Effector CD8-positive, alpha-beta T cell (primary cell): ENCODE data around the gene PDZD7.
"Not testable (repeated sequence)": the region's sequence is repeated elsewhere in the genome, so short reads cannot be mapped to it uniquely, and the experiment has no call there.

Experiments
- DNase-seq: peaks from one replicate; lab custom pipeline; 2025; lab: John Stamatoyannopoulos, UW

The PDZD7 gene

DNA sequence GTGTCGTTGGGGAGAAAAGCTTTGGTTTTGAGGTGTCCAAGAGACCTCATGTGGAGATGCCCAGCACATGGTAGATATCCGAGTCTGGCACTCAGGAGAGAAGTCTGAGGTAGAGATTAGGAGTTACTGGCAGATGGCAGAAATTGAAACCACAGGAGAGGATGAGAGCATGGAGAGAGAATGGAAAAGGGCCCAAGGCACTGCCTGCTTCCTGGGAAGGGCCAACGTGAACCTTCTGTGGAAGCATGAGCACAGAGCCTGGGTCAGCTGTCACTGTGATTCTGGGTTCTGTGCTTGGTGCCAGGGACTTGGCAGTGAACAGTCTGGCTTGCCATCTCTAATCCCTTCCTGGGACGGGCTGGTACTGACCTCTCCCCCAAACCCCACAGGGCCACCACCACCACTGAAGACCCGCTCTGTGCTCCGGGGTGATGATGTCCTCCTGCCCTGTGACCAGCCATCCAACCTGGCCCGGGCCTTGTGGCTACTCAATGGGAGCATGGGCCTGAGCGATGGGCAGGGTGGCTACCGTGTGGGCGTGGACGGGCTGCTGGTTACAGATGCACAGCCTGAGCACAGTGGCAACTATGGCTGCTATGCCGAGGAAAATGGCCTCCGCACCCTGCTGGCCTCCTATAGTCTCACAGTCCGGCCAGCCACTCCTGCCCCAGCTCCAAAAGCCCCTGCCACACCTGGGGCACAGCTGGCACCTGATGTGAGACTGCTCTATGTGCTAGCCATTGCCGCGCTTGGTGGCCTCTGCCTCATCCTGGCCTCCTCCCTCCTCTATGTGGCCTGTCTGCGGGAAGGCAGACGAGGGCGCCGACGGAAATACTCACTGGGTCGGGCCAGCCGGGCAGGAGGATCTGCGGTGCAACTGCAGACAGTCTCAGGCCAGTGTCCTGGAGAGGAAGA lies 47.8 kb downstream of the PDZD7 start:
- DNase-seq = no peak

DNA sequence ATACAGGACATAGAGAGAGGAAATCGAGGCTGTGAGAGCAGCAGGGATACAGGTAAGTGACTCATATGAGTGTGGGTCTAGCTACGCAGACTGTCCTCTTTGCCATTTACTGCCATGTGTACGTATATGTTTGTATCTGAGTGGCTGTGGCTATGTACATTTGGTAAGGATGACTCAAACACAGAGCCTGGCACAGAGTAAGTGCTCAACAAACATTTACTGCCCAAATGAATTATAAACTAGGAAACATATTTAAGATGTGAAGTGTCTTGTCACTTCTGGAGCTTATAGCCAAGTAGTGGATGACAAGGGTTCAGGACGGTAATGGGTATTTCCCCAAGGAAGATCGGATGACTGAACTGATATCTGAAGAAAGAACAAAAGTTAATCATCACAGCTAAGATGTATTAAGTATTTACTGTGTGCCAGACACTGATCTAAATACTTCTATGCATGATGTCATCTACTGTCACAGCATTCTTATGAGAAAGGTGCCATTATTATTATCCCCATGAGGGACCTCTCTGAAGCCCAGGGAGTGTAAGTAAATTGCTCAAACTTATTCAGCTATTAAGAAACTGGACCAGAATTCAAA lies 49.7 kb downstream of the PDZD7 start:
- no peak for DNase-seq

DNA sequence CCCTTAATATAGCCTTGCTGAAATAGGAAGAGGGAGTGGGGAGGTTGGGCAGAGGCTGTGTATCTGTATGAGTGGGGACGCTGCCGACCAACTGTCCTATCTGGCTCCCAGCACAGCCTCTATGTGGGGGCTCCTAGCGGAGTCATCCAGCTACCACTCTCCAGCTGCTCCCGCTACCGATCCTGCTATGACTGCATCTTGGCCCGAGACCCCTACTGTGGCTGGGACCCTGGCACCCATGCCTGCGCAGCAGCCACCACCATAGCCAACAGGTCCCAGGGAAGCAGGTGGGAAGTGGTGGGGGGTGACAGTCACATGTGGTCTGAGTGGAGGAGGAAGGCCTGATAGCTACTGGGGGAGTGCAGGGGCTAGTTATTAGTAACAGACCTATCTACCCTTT lies 50.2 kb downstream of the PDZD7 start:
- no peak for DNase-seq

DNA sequence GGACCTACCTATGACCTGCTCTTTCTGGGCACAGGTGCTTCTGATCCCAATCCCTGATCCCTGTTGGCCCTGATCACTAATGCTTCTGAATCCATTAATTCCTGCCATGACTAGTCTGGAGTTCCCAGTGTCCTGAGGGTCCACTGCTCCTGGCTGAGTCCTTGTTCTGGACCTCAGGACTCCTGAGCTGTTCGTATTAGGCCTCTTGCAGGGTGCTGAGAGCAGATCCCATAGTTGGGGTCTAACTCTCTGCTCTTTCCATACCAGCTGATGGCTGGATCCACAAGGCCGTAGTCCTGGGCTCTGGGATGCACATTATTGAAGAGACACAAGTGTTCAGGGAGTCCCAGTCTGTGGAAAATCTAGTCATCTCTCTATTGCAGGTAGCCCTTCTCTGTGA lies 50.6 kb downstream of the PDZD7 start:
- no peak for DNase-seq

DNA sequence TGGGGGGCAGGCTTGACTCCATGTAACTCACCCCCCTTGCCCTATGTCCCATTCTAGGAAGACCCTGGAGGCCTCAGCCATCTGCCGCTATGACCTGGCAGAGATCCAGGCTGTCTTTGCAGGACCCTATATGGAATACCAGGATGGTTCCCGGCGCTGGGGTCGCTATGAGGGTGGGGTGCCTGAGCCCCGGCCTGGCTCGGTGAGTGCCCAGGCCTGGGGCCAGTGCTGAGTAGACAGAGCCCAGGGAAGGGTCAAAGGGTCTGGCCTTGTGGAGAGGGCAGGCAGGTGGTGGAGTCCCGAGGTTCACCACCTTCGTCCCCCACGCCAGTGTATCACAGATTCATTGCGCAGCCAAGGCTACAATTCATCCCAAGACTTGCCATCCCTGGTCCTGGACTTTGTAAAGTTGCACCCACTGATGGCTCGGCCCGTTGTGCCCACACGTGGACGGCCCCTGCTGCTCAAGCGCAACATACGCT lies 51.1 kb downstream of the PDZD7 start:
- no peak for DNase-seq

DNA sequence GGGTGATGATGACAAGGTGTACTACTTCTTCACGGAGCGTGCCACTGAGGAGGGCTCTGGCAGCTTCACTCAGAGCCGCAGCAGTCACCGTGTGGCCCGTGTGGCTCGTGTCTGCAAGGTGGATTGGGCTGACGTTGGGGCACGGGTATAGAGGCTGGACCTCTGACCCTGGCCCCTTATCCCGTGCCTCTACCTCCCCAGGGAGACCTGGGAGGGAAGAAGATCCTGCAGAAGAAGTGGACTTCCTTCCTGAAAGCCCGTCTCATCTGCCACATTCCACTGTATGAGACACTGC lies 52.1 kb downstream of the PDZD7 start:
- DNase-seq = no peak

DNA sequence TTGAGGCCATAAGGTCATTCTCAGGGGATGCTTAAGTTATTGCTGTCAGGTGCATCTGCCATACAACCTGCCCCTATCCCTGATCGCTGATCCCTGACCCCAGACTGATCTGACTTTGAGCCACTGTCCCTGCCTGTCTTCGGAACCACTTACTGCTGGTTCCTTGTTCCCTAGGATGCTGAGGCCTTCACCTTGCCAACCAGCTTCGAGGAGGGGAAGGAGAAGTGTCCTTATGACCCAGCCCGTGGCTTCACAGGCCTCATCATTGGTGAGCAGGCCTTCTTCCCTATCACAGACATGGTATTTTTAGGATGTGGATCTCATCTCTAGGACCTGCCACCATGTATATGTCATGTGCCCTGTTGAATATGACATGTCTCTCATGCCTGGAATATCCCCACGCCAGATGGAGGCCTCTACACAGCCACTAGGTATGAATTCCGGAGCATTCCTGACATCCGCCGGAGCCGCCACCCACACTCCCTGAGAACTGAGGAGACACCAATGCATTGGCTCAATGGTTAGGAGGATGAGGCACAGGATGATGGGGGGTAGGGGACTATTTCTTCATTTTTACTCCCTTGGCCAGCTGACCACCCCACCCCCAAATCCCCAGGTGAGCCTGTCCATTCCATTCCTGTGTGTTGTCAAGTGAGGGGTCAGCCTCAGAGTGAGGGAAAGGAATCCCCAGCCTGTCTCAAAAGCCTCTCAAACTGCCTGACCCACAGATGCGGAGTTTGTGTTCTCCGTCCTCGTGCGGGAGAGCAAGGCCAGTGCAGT lies 52.6 kb downstream of the PDZD7 start:
- DNase-seq = no peak

DNA sequence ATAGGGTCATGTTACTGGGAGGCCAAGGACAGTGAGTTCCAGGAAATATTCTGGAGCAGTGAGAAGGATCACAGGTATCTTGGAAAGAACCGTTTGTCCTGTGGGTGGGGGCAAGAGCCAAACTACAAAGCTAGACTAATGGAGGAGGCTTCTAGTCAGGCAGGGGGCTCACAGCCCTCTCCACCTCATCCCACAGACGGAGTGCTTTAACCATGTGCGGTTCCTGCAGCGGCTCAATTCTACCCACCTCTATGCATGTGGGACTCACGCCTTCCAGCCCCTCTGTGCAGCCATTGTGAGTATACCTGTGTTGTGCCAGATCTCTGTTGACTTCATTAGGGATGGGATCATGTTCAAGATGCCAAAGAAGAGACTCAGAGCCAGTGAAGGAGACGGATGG lies 53.5 kb downstream of the PDZD7 start:
- DNase-seq = no peak

DNA sequence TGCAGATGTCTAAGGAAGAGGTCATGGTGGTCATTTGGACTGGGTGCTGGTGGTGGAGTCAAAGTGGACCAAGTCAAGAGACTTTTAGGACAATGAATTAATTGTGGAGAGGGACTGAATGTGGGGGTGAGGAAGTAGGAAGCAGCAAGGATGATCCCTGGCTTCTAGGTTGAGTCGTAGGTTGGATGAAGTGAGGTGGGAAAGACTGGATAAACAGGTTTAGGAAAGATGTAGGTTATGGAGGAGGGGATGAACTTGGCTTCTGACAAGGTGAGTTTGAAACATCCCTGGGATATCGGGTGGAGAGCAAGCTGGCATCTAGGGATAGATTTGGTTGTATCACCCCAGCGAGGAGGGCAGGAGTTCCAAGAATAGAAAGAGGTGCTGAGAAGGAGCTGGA lies 54.0 kb downstream of the PDZD7 start:
- DNase-seq = no peak

DNA sequence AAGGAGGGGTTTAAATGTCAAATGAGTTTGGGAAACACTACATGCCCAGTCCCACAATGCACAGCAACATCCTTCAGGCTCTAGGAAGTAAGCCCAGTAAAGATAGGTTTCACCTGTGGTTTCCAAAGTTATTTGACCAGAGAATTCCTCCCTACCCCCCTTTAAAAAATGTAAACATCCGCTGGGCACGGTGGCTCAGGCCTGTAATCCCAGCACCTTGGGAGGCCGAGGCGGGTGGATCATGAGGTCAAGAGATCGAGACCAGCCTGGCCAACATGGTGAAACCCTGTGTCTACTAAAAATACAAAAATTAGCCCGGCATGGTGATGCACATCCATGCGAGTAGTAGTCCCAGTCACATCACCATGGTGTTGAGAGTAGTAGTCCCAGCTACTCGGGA lies 55.5 kb downstream of the PDZD7 start:
- not testable (repeated sequence) for DNase-seq

DNA sequence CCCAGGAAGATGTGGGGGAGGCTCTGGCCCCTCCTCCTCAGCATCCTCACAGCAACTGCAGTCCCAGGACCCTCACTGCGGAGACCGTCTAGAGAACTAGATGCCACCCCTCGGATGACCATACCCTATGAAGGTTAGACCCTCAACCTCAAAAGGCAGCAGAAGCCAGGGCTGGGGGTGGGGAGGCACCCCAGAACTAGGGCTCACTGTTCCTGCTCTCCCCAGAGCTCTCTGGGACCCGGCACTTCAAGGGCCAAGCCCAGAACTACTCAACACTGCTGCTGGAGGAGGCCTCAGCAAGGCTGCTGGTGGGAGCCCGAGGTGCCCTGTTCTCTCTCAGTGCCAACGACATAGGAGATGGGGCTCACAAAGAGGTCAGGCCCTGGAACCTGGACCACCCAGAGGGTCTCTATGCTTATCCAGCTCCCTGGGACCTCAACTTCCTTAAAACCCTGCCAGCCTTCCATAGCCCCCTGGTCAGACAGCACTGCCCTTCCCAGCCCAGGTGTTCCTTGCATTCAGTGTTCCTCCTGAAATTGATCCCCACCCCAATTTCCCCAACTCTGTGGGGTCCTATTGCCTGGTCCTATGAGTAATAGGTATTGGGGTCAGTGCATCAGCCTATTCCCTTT lies 57.9 kb downstream of the PDZD7 start:
- no peak for DNase-seq

DNA sequence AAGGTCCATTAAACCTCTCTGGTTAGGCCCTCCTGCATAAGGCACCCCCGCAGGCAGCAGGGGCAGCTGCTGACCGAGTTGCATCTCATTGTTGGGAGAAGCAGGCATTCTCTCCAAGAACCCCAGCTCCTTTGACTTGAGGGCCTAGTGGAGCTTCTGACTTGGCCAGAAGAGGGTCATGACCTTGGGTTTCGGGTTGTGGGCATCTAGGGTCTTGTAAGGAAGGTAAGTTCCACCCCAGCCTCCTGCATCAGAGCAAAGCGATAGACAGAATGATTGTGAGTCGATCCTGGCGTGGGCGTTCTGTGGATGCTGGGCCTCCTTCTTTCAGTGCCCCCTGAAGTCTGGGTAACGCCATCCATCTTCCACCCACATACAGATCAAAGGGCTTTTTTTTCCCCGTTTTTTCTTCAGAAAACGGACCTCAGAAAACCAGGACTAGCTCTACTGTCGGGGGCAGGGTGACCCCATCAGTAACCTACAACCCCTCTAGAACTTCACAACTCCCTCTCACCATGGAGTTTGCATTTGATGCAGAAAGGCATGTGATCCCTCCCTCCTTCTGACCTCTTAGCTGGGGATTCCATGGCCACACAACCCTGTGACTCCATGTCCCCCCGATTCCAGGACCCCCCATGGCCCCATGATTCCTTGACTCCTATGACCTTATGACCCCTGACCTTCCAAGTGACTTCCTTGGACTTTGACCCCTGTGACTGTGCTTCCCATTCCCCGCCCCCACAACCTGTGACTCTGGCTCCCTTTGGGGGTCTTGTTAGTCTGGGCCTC lies 58.6 kb downstream of the PDZD7 start:
- DNase-seq = no peak

DNA sequence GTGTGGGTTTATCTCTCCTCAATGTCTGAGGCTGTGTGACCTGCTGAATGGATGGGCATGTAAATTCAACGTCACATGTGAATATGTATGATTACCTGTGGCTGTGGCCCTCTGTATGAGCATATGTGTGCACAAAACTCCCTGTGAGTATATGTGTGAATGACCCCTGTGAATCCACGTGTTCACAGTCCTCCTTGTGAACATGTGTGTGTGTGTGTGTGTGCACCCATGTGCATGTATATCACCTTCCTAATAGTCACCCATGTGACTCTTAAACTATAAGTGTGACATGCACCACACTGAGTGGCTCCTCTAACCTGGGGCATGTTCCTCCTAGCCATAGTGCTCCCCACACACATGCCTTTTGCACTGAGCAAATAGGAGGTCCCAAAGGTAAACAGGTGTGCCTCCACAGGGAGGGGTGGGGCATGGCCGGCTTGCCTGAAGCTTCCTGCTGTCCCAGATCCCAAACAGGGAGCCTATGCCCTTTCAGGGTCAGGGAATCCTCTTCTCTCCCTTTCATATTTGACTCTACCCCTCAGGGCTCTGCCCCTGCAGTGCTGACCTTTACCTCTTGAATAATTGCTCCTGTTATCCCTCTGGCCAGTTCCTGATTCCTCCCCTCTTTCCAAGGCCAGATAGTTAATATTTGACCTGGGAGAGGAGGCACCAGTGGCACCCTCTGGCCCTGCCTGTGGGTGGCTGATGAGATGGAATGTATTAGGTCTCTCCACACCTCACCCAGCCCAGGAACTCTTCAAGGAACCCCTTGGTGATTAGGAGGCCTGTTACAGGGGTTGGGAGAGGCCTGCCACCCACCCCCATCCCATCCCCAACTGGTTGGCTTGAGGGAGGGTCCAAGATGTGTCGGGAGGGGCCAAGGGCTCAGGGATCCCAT lies 59.8 kb downstream of the PDZD7 start:
- DNase-seq = no peak

DNA sequence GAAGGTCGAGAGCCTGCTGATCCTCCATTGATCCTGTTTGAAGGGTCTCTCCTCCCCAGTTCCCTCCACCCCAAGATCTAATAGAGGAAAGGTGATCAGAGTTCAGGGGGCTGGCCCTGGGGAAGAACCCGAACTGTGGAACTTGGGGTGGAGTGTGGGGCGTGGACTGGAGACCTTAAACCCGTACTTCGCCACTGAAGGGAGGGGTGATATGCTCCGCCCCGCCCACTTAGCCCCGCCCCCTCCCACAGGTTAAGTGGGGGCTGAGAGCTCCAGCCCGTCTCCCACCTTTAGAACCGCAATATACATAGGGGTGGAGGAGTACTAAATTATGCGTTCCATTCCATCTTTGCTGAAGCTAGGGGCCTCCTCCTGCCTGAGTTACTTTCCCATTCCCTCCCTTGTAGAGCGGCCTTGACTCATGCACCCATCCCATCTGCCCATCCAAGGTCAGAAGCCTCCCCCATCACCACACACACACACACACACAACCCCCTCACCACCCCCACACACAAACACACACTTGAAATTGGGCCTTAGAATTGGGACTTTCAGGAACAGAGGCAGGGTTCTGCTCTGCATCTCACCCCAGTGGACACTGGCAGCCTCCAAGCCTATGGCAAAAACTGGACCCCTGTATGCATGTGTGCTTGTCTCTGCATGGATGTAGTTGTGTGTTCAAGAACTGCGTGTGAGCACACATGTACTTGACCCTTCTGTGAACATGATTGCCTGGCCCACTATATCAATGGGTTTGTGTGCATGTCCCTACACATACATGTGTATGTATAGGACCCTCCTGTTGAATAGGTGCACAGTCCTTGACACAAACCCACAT lies 60.6 kb downstream of the PDZD7 start:
- DNase-seq = peak; percentile 38

DNA sequence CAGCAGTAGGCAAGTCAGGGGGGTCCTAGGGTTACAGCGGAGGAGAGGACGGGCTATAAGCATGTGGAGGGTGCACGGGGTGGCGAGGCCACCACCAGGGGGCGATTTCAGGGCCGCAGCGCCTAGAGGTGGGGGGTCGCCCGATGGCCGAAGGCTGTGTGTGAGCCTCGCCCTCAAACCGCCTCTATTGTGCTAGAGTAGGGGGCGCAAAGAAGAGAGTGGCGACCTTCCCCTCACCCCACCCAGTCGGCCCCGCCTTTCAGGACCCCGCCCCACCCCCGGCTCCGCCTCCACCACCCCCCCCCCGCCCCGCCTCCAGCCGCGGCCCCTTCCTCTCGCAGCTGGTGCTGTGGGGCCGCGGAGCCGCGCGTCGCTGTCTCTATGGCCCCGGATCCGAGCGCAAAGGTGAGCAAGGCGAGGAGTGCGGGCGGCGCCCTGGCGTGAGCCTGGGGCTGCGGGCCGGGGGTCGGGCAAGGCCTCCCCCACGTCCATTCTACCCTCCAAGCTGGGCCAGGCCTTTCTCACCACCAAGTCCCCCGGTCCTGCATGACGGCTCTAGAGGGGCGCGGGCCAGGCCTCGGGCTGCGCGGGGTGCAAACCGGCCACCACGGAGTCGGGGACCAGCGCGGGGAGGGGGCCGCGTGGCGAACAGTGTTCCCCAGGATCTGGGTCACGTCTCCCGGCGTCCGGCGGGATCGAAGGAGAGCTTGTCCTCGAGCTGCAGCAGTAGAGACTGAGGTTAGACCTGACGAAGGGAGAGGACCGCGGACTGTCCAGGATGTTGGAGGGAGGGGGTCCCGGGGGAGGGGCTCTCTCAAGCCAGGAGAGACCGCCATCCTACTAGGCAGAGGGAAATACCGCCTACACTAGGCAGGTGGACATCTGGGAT lies 61.5 kb downstream of the PDZD7 start, which contains the start of gene SEMA4G:
SEMA4G (plus strand) TSS at position 318 of the 889 bp plus-strand sequence. CDS start 3,409 bp downstream, outside the sequence.
- DNase-seq = peak; percentile 38

DNA sequence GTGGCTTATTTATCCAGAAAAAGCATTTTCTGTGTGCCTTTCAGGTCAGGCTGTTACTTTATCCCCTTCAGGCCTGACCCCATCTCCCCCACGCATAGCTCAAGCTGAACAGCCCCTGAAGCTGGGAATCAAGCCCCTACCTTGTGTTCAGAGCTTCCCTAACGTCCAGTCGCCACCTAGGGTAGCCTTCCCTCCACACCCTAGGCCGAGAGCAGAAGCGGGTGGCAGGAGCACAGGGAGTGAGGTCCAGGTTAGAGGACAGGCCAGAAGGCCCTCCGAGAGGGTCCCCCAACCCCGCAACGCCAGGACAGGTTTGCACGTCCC lies 62.1 kb downstream of the PDZD7 start:
- DNase-seq = no peak

DNA sequence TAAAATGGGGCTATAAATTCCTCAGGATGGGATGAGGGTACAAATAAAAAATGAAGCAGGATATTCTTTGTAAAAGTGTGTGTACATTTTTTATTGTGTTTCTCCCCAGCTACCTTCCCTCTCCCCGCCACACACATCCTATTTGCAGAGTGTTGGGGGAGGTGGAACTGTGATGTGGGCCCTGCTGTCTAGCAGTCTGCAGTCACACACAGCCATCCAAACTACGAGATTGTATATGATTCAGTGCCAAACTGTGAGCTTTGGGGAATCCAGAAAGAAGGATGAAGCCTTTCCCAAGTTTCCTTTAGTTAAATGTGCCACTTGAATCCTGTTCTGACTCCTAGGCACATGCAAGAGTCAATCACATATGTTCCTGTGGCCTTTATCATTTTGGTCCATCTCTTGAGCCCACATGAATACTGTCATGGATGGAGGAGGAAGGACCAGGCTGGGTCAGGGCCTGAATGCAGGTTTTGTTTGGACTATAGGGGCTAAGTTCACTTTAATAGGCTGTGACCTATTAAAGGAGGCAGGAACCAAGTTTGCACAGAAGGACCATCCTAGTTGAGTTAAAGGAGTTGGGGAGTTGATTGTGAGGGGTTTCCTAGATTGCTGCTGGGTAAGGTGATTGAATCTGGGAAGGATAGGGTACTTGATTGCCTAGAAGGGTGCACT lies 62.7 kb downstream of the PDZD7 start:
- DNase-seq = no peak

DNA sequence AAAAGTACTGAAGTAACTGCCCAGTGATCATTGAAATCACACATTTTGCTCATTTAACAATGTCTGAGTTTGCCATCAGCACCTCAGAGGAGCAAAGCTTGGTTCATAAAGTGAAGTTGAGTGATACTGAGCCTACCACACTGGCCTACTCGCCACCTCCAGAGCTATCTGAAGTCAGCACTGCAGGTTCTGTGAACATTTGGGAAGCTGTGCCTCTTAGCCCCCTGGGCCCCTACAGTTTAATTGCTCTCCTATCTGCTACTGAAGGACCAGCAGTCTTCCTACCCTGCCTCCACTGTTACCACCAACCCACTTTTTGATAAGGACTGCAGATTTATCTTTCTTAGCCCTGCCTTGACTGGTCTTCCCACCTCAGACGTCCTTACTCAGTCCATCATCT lies 63.6 kb downstream of the PDZD7 start:
- no peak for DNase-seq
